H1 (cell line): ENCODE data around the gene CAPN14. TPM values are rescaled to one million over a fixed set of nuclear protein-coding genes. Genes with fewer than 3 reads are reported as not detected.

Experiments
- CTCF ChIA-PET: fragments of 300-600 bp; sonication (Branson Sonifier 250); formaldehyde crosslinking; loops from one replicate; lab custom pipeline; 2021; ENCODE audit not compliant: partially characterized antibody; lab: Charles Lee
- POLR2A ChIA-PET: fragments of 300-600 bp; sonication (Branson Sonifier 250); formaldehyde crosslinking; loops from one replicate; lab custom pipeline; 2021; ENCODE audit warnings: inconsistent platforms; ENCODE audit not compliant: partially characterized antibody; lab: Charles Lee
- DNase-seq, 2 experiments: peaks; one replicate each; pipeline versions ENCODE4 v3.0.0 to v3.0.0-alpha.2; 2010 to 2022; ENCODE audit warnings: low spot score in 2 of 2, low read depth in 1 of 2, mixed read lengths in 1 of 2
- FAIRE-seq: peaks from 2 replicates; lab custom pipeline; 2011; peaks lifted over from hg19 to GRCh38; lab: Jason Lieb, UNC
- H2AFZ ChIP-seq: 2 replicates; pipeline ENCODE4 v1.8.1; 2012; ENCODE audit warnings: low read length, inconsistent platforms
- H2AK5ac ChIP-seq: 2 replicates; pipeline ENCODE4 v1.6.1; 2013; ENCODE audit warnings: low read depth, low read length
- H2BK120ac ChIP-seq: replicated peaks from 2 replicates; pipeline ENCODE3; 2013; ENCODE audit warnings: low read depth, low read length, inconsistent platforms
- H2BK12ac ChIP-seq: 2 replicates; pipeline ENCODE4 v1.6.1; 2013; ENCODE audit warnings: low read depth, low read length
- H2BK15ac ChIP-seq: 2 replicates; pipeline ENCODE4 v1.6.1; 2013; ENCODE audit warnings: low read length
- H2BK20ac ChIP-seq: 2 replicates; pipeline ENCODE4 v1.6.1; 2013; ENCODE audit warnings: low read length
- H2BK5ac ChIP-seq: 2 replicates; pipeline ENCODE4 v1.6.1; 2013; ENCODE audit warnings: low read depth, low read length
- H3K14ac ChIP-seq: 2 replicates; pipeline ENCODE4 v1.6.1; 2013; ENCODE audit warnings: inconsistent platforms; ENCODE audit not compliant: insufficient read length
- H3K18ac ChIP-seq: 2 replicates; pipeline ENCODE4 v1.6.1; 2013; ENCODE audit warnings: low read length; ENCODE audit errors: extremely low read depth
- H3K23ac ChIP-seq: 2 replicates; pipeline ENCODE4 v1.6.1; 2013; ENCODE audit warnings: inconsistent platforms; ENCODE audit not compliant: insufficient read length
- H3K23me2 ChIP-seq: 2 replicates; pipeline ENCODE4 v1.6.1; 2013; ENCODE audit warnings: low read depth, low read length
- H3K27ac ChIP-seq: 2 replicates; pipeline ENCODE4 v1.6.1; 2011; ENCODE audit warnings: low read depth, low read length, inconsistent platforms
- H3K27me3 ChIP-seq, 4 experiments: replicated peaks in 1 of 4; 1 replicate in 1 of 4; 2 replicates in 3 of 4; pipeline versions ENCODE4 v1.6.1 to v1.8.1; 2011 to 2013; ENCODE audit warnings: low read length in 3 of 4, mild to moderate bottlenecking in 3 of 4, inconsistent platforms in 2 of 4, mixed read lengths in 2 of 4, moderate library complexity in 1 of 4; ENCODE audit not compliant: control insufficient read depth in 3 of 4, insufficient read depth in 3 of 4; ENCODE audit errors: extremely low read depth in 1 of 4
- H3K36me3 ChIP-seq, 4 experiments: 2 replicates each; pipeline versions ENCODE4 v1.6.1 to v1.8.1; 2011 to 2013; ENCODE audit warnings: mild to moderate bottlenecking in 4 of 4, low read length in 3 of 4, moderate library complexity in 2 of 4, control low read depth in 1 of 4, inconsistent platforms in 1 of 4; ENCODE audit not compliant: insufficient read depth in 4 of 4, control insufficient read depth in 2 of 4
- H3K4ac ChIP-seq: replicated peaks from 2 replicates; pipeline ENCODE3; 2013; ENCODE audit warnings: low read length, low read depth, mixed read lengths, inconsistent platforms; ENCODE audit not compliant: insufficient read length
- H3K4me1 ChIP-seq, 4 experiments: replicated peaks in 1 of 4; 1 replicate in 1 of 4; 2 replicates in 3 of 4; pipeline versions ENCODE4 v1.6.1 to v1.8.1; 2011 to 2013; ENCODE audit warnings: low read length in 3 of 4, inconsistent platforms in 2 of 4, mixed read lengths in 1 of 4; ENCODE audit not compliant: insufficient read depth in 4 of 4, control insufficient read depth in 3 of 4
- H3K4me2 ChIP-seq, 2 experiments: 2 replicates each; pipeline versions ENCODE4 v1.6.1 to v1.8.1; 2011 to 2013; ENCODE audit warnings: low read depth in 2 of 2, low read length in 2 of 2, control low read depth in 1 of 2, inconsistent platforms in 1 of 2, mild to moderate bottlenecking in 1 of 2; ENCODE audit not compliant: insufficient read depth in 1 of 2
- H3K4me3 ChIP-seq, 4 experiments: fragments of 200-600, 300-600 bp in 1 of 4; sonication (generic), shearing (Covaris generic), sonication (Bioruptor Twin) in 1 of 4; 2 replicates each; pipeline versions ENCODE4 v1.5.1 to v1.8.1; 2011 to 2016; ENCODE audit warnings: low read length in 4 of 4, low read depth in 3 of 4, control low read depth in 2 of 4, inconsistent platforms in 2 of 4, mild to moderate bottlenecking in 2 of 4, mixed read lengths in 1 of 4, moderate library complexity in 1 of 4; ENCODE audit not compliant: insufficient read depth in 2 of 4; ENCODE audit errors: extremely low read depth in 1 of 4
- H3K56ac ChIP-seq: replicated peaks from 2 replicates; pipeline ENCODE3; 2013; ENCODE audit warnings: low read depth, mild to moderate bottlenecking, mixed read lengths, low read length, inconsistent platforms; ENCODE audit not compliant: insufficient read length
- H3K79me1 ChIP-seq: 2 replicates; pipeline ENCODE4 v1.6.1; 2013; ENCODE audit warnings: low read depth, low read length, control low read depth
- H3K79me2 ChIP-seq, 2 experiments: 2 replicates each; pipeline versions ENCODE4 v1.6.1 to v1.8.1; 2012 to 2013; ENCODE audit warnings: low read length in 2 of 2, mild to moderate bottlenecking in 2 of 2, inconsistent platforms in 1 of 2; ENCODE audit not compliant: insufficient read depth in 2 of 2, control insufficient read depth in 1 of 2
- H3K9ac ChIP-seq, 4 experiments: replicated peaks in 1 of 4; 1 replicate in 1 of 4; 2 replicates in 3 of 4; pipeline versions ENCODE4 v1.6.1 to v1.8.1; 2011 to 2013; ENCODE audit warnings: low read depth in 3 of 4, low read length in 3 of 4, control low read depth in 2 of 4, mild to moderate bottlenecking in 2 of 4, moderate library complexity in 2 of 4, inconsistent platforms in 1 of 4; ENCODE audit errors: extremely low read depth in 1 of 4
- H3K9me3 ChIP-seq, 2 experiments: 2 replicates each; pipeline versions ENCODE4 v1.6.1 to v1.8.1; 2012 to 2013; ENCODE audit warnings: mild to moderate bottlenecking in 2 of 2, moderate library complexity in 2 of 2, control low read depth in 1 of 2, inconsistent platforms in 1 of 2, low read depth in 1 of 2, low read length in 1 of 2, mixed read lengths in 1 of 2; ENCODE audit not compliant: insufficient read depth in 2 of 2
- H4K20me1 ChIP-seq, 2 experiments: replicated peaks in 1 of 2; 2 replicates each; pipeline versions ENCODE3 to v1.8.1; 2011 to 2013; ENCODE audit warnings: inconsistent platforms in 2 of 2, low read length in 2 of 2, mild to moderate bottlenecking in 1 of 2; ENCODE audit not compliant: insufficient read depth in 2 of 2, control insufficient read depth in 1 of 2
- H4K5ac ChIP-seq: 2 replicates; pipeline ENCODE4 v1.6.1; 2013; ENCODE audit warnings: low read length, low read depth, mixed read lengths, inconsistent platforms; ENCODE audit not compliant: insufficient read length
- H4K8ac ChIP-seq: 2 replicates; pipeline ENCODE4 v1.8.0; 2013; ENCODE audit warnings: mild to moderate bottlenecking, moderate library complexity, low read length, inconsistent platforms; ENCODE audit not compliant: insufficient read depth; ENCODE audit errors: extremely low read depth
- H4K91ac ChIP-seq: replicated peaks from 2 replicates; pipeline ENCODE3; 2013; ENCODE audit warnings: low read length, mixed read lengths, inconsistent platforms; ENCODE audit not compliant: insufficient read length
- BCL11A ChIP-seq, 2 experiments: IDR thresholded peaks; one replicate each; pipeline ENCODE4 v1.6.1; 2011; ENCODE audit warnings: low read depth in 2 of 2, low read length in 2 of 2, mild to moderate bottlenecking in 2 of 2
- BRCA1 ChIP-seq: IDR thresholded peaks from 2 replicates; pipeline ENCODE4 v1.6.1; 2012; ENCODE audit warnings: low read depth, low read length, improper control_type of control experiment
- GABPA ChIP-seq: IDR thresholded peaks from 2 replicates; pipeline ENCODE4 v1.6.1; 2011; ENCODE audit warnings: mild to moderate bottlenecking, low read length, moderate library complexity, borderline replicate concordance; ENCODE audit not compliant: insufficient read depth
- JUN ChIP-seq: IDR thresholded peaks from 2 replicates; pipeline ENCODE4 v1.6.1; 2011; ENCODE audit warnings: low read depth, mild to moderate bottlenecking, improper control_type of control experiment, low read length
- KDM1A ChIP-seq: fragments of 200-600, 300-600 bp; sonication (generic); IDR thresholded peaks from 2 replicates; pipeline ENCODE4 v1.7.1; 2016; ENCODE audit warnings: mild to moderate bottlenecking, low read length, borderline replicate concordance
- KDM4A ChIP-seq: IDR thresholded peaks from one replicate; pipeline ENCODE4 v1.7.1; 2012; ENCODE audit warnings: low read depth, mild to moderate bottlenecking, moderate library complexity, low read length, inconsistent platforms; ENCODE audit not compliant: severe bottlenecking
- KDM5A ChIP-seq: fragments of 200-600 bp; IDR thresholded peaks from 2 replicates; pipeline ENCODE4 v1.7.1; 2012; ENCODE audit warnings: mild to moderate bottlenecking, low read length, inconsistent platforms, mixed read lengths
- POLR2AphosphoS5 ChIP-seq: IDR thresholded peaks from 2 replicates; pipeline ENCODE4 v1.6.1; 2011; ENCODE audit warnings: low read depth, low read length
- RNF2 ChIP-seq: fragments of 200-900, 300-1000 bp; sonication (generic); IDR thresholded peaks from 2 replicates; pipeline ENCODE4 v1.7.1; 2016; ENCODE audit warnings: borderline replicate concordance, low read depth, mild to moderate bottlenecking, antibody characterized with exemption, low read length; ENCODE audit not compliant: poor library complexity, severe bottlenecking; ENCODE audit errors: missing control alignments
- SP4 ChIP-seq: IDR thresholded peaks from 2 replicates; pipeline ENCODE4 v1.6.1; 2012; ENCODE audit warnings: low read length, inconsistent platforms
- TAF1 ChIP-seq: IDR thresholded peaks from 2 replicates; pipeline ENCODE4 v1.6.1; 2011; ENCODE audit warnings: mild to moderate bottlenecking, low read depth, low read length
- TAF7 ChIP-seq: optimal IDR thresholded peaks from 2 replicates; pipeline ENCODE3; 2011; ENCODE audit warnings: low read depth, mild to moderate bottlenecking, inconsistent platforms, low read length, moderate library complexity, borderline replicate concordance
- USF2 ChIP-seq: IDR thresholded peaks from 2 replicates; pipeline ENCODE4 v1.6.1; 2011; ENCODE audit warnings: low read length, improper control_type of control experiment
- WGBS, 2 experiments: shearing (Covaris generic) in 1 of 2; methylation state at CpG; one replicate each; pipeline versions ENCODE4 v1.1.6 to v1.1.7; 2013 to 2015; ENCODE audit warnings: low lambda C conversion rate in 2 of 2, mixed read lengths in 2 of 2, inconsistent platforms in 1 of 2, low coverage in 1 of 2, missing lambda C conversion rate in 1 of 2; ENCODE audit not compliant: insufficient replicate concordance in 2 of 2, insufficient coverage in 1 of 2, insufficient read length in 1 of 2; ENCODE audit errors: extremely low coverage in 1 of 2, missing lambda C conversion rate in 1 of 2; 5-methylcytosine and 5-hydroxymethylcytosine counted together
- polyA plus RNA-seq, 7 experiments: library from polyadenylated mRNA; depleted of rRNA in 3 of 7; stranded (reverse) in 5 of 7; unstranded in 2 of 7; fragments of >200 nt in 5 of 7; fragments of 200-250 nt in 2 of 7; gene quantifications; 1 replicate in 5 of 7; 2 replicates in 1 of 7; 4 replicates in 1 of 7; pipeline versions ENCODE4 v1.2.1 to v1.2.3, GENCODE V29; 2011 to 2013; ENCODE audit warnings: missing spikeins in 2 of 7, mixed read lengths in 2 of 7
- total RNA-seq: library from RNA; stranded (reverse); fragmentation: NEBNext Ultra II Directional; extraction: Animal tissue kit (Norgen Biotek cat#: 25700); gene quantifications from 2 replicates; pipeline ENCODE4 v1.2.1, GENCODE V29; 2021

CAPN14 gene
- total and polyA plus RNA-seq, 2 of the 8 experiments (the other 6 are each of a cell fraction or from before 2014, with no cell fraction given), result 0.07 TPM; not detected in 1

- no peak overlapping the region for H2BK20ac ChIP-seq
- no peak overlapping the region for H3K9ac ChIP-seq
- WGBS, 2 experiments, result 100% methylated on average over 1 of the region's 1 CpG; no CpG with 5 or more reads in 1 of the 2 experiments
- no peak overlapping the region for H3K4ac ChIP-seq
- CTCF ChIA-PET, result interaction anchor here (0.7 to 1.6 kb wide), 6 partner anchors 9 to 280 kb away, joined by 3 to 9 read pairs (median 4); no protein-coding TSS in a partner anchor
- no peaks in the 10 kb centered on the region for H4K20me1 ChIP-seq
- no peak overlapping the region for H3K4me3 ChIP-seq
- H3K23me2 ChIP-seq, result no peaks in the 10 kb centered on the region
- H4K91ac ChIP-seq, result no peak overlapping the region
- no peak overlapping the region; the same call in none of the 2 replicates for H3K18ac ChIP-seq
- no peak overlapping the region for H3K23ac ChIP-seq
- H3K36me3 ChIP-seq, result no peaks in the 10 kb centered on the region
- no peaks in the 10 kb centered on the region for H3K27me3 ChIP-seq
- H2BK12ac ChIP-seq, result no peak overlapping the region
- FAIRE-seq (no peak), DNase-seq (peak in 1 of 2 experiments; percentile 17)
- peak overlapping the region; percentile 40; the same call in 1 of the 2 replicates for H2AFZ ChIP-seq
- H3K14ac ChIP-seq, result no peak overlapping the region
- no peaks in the 10 kb centered on the region for H3K9me3 ChIP-seq
- no peak overlapping the region for H3K27ac ChIP-seq
- no peak overlapping the region for H3K4me2 ChIP-seq
- H2BK120ac ChIP-seq, result no peak overlapping the region
- H2BK5ac ChIP-seq, result no peak overlapping the region
- H2BK15ac ChIP-seq, result no peak overlapping the region
- H4K5ac ChIP-seq, result no peak overlapping the region
- no peak overlapping the region for H4K8ac ChIP-seq
- peaks cover 0 to 3% (median 0%) of the 10 kb centered on the region in 4 experiments; a peak in 1 of 7 replicates for H3K4me1 ChIP-seq
- no peak overlapping the region for H3K56ac ChIP-seq
- POLR2A ChIA-PET, result no interaction called here
- no peaks in the 10 kb centered on the region for H3K79me2 ChIP-seq
- H3K79me1 ChIP-seq, result no peaks in the 10 kb centered on the region
- no peak overlapping the region for H2AK5ac ChIP-seq
- TF ChIP-seq TAF7, result no peak
- TF ChIP-seq BRCA1, result no peak
- TF ChIP-seq TAF1, result no peak
- no peak for TF ChIP-seq BCL11A (IDR thresholded peaks at IDR 0.05; ENCODE audit: low read depth in 2 of 2, low read length in 2 of 2)
- TF ChIP-seq USF2, result no peak
- no peak for TF ChIP-seq KDM4A
- no peak for TF ChIP-seq GABPA
- TF ChIP-seq JUN, result no peak
- TF ChIP-seq KDM1A, result no peak
- no peak for TF ChIP-seq KDM5A
- TF ChIP-seq RNF2, result no peak
- TF ChIP-seq SP4, result no peak
- TF ChIP-seq POLR2AphosphoS5, result no peak
Measured at GRCh38 chr2:31208240-31208639, 9.1 kb downstream of the CAPN14 start.
